ENCODE data around the gene IL26. TPM values are rescaled to one million over a fixed set of nuclear protein-coding genes. Genes with fewer than 3 reads are reported as not detected.

The IL26 gene
- total and polyA plus RNA-seq, 2 of the 4 experiments (the other 2 are of a cell fraction) = not detected

GRCh38 chr12:68260153-68260552, 34.5 kb upstream of the IL26 start:
- no TSS peak for BruUV-seq (replicated peaks)
- no peak overlapping the region for H2BK120ac ChIP-seq (ENCODE audit: low read depth, low read length)
- no peak overlapping the region for H3K9ac ChIP-seq (ENCODE audit: low read depth, low read length)
- H3K4ac ChIP-seq (ENCODE audit: low read depth, low read length) = no peak overlapping the region
- no peak for TF ChIP-seq CHD1 (IDR thresholded peaks at IDR 0.05; ENCODE audit: low read depth, low read length)
- TF ChIP-seq NFE2L2 (IDR thresholded peaks at IDR 0.05; ENCODE audit: low read depth, low read length) = no peak
- TF ChIP-seq POLR2A (IDR thresholded peaks at IDR 0.05; ENCODE audit: low read depth, low read length) = no peak
- TF ChIP-seq MAFK (IDR thresholded peaks at IDR 0.05; ENCODE audit: low read depth, low read length) = no peak
- TF ChIP-seq BHLHE40 (IDR thresholded peaks at IDR 0.05; ENCODE audit: low read depth, low read length) = no peak
- TF ChIP-seq FOS (IDR thresholded peaks at IDR 0.05; ENCODE audit: low read depth, low read length) = no peak
- TF ChIP-seq RCOR1 (IDR thresholded peaks at IDR 0.05; ENCODE audit: insufficient replicate concordance, low read length) = no peak
- TF ChIP-seq, protein P1, sequence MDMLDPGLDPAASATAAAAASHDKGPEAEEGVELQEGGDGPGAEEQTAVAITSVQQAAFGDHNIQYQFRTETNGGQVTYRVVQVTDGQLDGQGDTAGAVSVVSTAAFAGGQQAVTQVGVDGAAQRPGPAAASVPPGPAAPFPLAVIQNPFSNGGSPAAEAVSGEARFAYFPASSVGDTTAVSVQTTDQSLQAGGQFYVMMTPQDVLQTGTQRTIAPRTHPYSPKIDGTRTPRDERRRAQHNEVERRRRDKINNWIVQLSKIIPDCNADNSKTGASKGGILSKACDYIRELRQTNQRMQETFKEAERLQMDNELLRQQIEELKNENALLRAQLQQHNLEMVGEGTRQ (IDR thresholded peaks at IDR 0.05; ENCODE audit: low read depth, low read length) = no peak
- no peak for TF ChIP-seq RFX5 (IDR thresholded peaks at IDR 0.05; ENCODE audit: low read depth, low read length)
- TF ChIP-seq, protein P2, sequence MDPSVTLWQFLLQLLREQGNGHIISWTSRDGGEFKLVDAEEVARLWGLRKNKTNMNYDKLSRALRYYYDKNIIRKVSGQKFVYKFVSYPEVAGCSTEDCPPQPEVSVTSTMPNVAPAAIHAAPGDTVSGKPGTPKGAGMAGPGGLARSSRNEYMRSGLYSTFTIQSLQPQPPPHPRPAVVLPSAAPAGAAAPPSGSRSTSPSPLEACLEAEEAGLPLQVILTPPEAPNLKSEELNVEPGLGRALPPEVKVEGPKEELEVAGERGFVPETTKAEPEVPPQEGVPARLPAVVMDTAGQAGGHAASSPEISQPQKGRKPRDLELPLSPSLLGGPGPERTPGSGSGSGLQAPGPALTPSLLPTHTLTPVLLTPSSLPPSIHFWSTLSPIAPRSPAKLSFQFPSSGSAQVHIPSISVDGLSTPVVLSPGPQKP (IDR thresholded peaks at IDR 0.05; ENCODE audit: borderline replicate concordance, low read depth, low read length) = no peak
- no peak for TF ChIP-seq MXI1 (IDR thresholded peaks at IDR 0.05; ENCODE audit: borderline replicate concordance, low read depth, low read length)
- TF ChIP-seq MAZ (IDR thresholded peaks at IDR 0.05; ENCODE audit: borderline replicate concordance, low read depth, low read length) = no peak
- TF ChIP-seq SMC3 (IDR thresholded peaks at IDR 0.05; ENCODE audit: low read depth, low read length) = no peak
- TF ChIP-seq, protein P3, sequence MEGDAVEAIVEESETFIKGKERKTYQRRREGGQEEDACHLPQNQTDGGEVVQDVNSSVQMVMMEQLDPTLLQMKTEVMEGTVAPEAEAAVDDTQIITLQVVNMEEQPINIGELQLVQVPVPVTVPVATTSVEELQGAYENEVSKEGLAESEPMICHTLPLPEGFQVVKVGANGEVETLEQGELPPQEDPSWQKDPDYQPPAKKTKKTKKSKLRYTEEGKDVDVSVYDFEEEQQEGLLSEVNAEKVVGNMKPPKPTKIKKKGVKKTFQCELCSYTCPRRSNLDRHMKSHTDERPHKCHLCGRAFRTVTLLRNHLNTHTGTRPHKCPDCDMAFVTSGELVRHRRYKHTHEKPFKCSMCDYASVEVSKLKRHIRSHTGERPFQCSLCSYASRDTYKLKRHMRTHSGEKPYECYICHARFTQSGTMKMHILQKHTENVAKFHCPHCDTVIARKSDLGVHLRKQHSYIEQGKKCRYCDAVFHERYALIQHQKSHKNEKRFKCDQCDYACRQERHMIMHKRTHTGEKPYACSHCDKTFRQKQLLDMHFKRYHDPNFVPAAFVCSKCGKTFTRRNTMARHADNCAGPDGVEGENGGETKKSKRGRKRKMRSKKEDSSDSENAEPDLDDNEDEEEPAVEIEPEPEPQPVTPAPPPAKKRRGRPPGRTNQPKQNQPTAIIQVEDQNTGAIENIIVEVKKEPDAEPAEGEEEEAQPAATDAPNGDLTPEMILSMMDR (conservative IDR thresholded peaks at IDR 0.05; ENCODE audit: low read depth, low read length) = no peak
- TF ChIP-seq CEBPB (IDR thresholded peaks at IDR 0.05; ENCODE audit: low read depth, low read length) = no peak
- H2BK15ac ChIP-seq (ENCODE audit: low read depth, low read length) = no peak overlapping the region
- H3K14ac ChIP-seq (replicated peaks; ENCODE audit: low read depth, low read length) = no peak overlapping the region
- CTCF ChIA-PET = no interaction called here
- H3K4me1 ChIP-seq (ENCODE audit: control insufficient read depth, insufficient read depth, low read length) = peaks cover 4% of the 10 kb centered on the region
- dilution Hi-C loops (cut with HindIII; ENCODE audit: low sequenced_read_pairs, unreplicated experiment) = no loop called here
- H3K27ac ChIP-seq (ENCODE audit: insufficient read depth, low read length) = no peak overlapping the region
- H3K36me3 ChIP-seq (ENCODE audit: control insufficient read depth, insufficient read depth, low read length) = no peaks in the 10 kb centered on the region
- no peak overlapping the region for H2AK9ac ChIP-seq (replicated peaks; ENCODE audit: low read depth, low read length, poor library complexity)
- H3K9me1 ChIP-seq (ENCODE audit: insufficient read depth, low read length) = no peaks in the 10 kb centered on the region
- in situ Hi-C loops (cut with MboI; ENCODE audit: low sequenced_read_pairs) = no loop called here
- no peak overlapping the region for H2BK5ac ChIP-seq (ENCODE audit: low read depth, low read length, poor library complexity, severe bottlenecking)
- no peak overlapping the region for H4K8ac ChIP-seq (ENCODE audit: low read depth in 2 of 2, low read length in 2 of 2)
- ATAC-seq (ENCODE audit: low read depth) (no peak), DNase-seq (no peak)
- POLR2A ChIA-PET (ENCODE audit: unreplicated experiment) = no interaction called here
- H3K18ac ChIP-seq (ENCODE audit: low read depth, low read length) = no peak overlapping the region
- no peak overlapping the region for H4K91ac ChIP-seq (ENCODE audit: insufficient read depth, low read depth, low read length)
- H3K4me2 ChIP-seq (ENCODE audit: low read depth, low read length) = no peak overlapping the region
- H3K23ac ChIP-seq (ENCODE audit: low read depth, low read length) = no peak overlapping the region
- H3K4me3 ChIP-seq (ENCODE audit: insufficient read depth, low read depth, low read length) = no peak overlapping the region
- intact Hi-C loops (cut with micrococcal nuclease) = no loop called here
- H4K20me1 ChIP-seq (ENCODE audit: insufficient read depth, low read length) = no peaks in the 10 kb centered on the region
- no peak overlapping the region for H2AK5ac ChIP-seq (ENCODE audit: low read depth, low read length)
- no peaks in the 10 kb centered on the region for H3K27me3 ChIP-seq (ENCODE audit: control insufficient read depth, insufficient read depth, low read length)
- no peak overlapping the region for H3K56ac ChIP-seq (ENCODE audit: extremely low read depth, insufficient read depth, low read length)
- H2BK20ac ChIP-seq (ENCODE audit: low read depth, low read length) = no peak overlapping the region
- H4K5ac ChIP-seq (ENCODE audit: low read depth, low read length) = no peak overlapping the region
- WGBS, 2 experiments (ENCODE audit: extremely low coverage in 2 of 2, insufficient read length in 1 of 2) = no CpG with 5 or more reads among the region's 3 CpGs
- no peaks in the 10 kb centered on the region for H3K9me3 ChIP-seq (ENCODE audit: control insufficient read depth, insufficient read depth, low read length)
- H3K79me1 ChIP-seq (ENCODE audit: low read depth in 1 of 2, low read length in 2 of 2) = no peaks in the 10 kb centered on the region
- H2AFZ ChIP-seq (replicated peaks; ENCODE audit: low read length, poor library complexity) = no peak overlapping the region
